Stimulated activated CD8-positive, alpha-beta memory T cell treated with anti-CD3 and anti-CD28 coated beads, Interleukin-12 subunit alpha, Interleukin-12 subunit beta, amount 100 ng/mL, for 24 hours (primary cell): ENCODE data around the gene STRADA.

Experiments used
- DNase-seq: peaks from one replicate; pipeline ENCODE4 v3.0.0-alpha.2; 2020; ENCODE audit errors: extremely low read depth

STRADA gene

GRCh38 chr17:63701456-63701820 lies 40.2 kb downstream of the STRADA start:
- no peak for DNase-seq

GRCh38 chr17:63700528-63701455 lies 40.8 kb downstream of the STRADA start:
- DNase-seq, result peak; percentile 25

- peak; percentile 58 for DNase-seq
Measured at GRCh38 chr17:63699638-63700527, 41.7 kb downstream of the STRADA start, which contains the start of gene LIMD2. Gene LIMD2, minus strand, starts transcription at chr17:63700125. Its CDS starts 827 bp downstream, at chr17:63699298.

GRCh38 chr17:63698886-63699637 lies 42.5 kb downstream of the STRADA start:
- peak; percentile 67 for DNase-seq

- DNase-seq, result no peak
Measured at GRCh38 chr17:63698381-63698885, 43.2 kb downstream of the STRADA start.

- peak; percentile 39 for DNase-seq
Measured at GRCh38 chr17:63697341-63698286, 44.0 kb downstream of the STRADA start.

- DNase-seq, result no peak
Measured at GRCh38 chr17:63696381-63696961, 45.1 kb downstream of the STRADA start.

GRCh38 chr17:63695889-63696288 lies 45.7 kb downstream of the STRADA start:
- DNase-seq, result no peak

- no peak for DNase-seq
Measured at GRCh38 chr17:63694950-63695773, 46.4 kb downstream of the STRADA start.

- no peak for DNase-seq
Measured at GRCh38 chr17:63694229-63694949, 47.2 kb downstream of the STRADA start.

GRCh38 chr17:63693411-63694113 lies 48.0 kb downstream of the STRADA start:
- DNase-seq, result no peak

- DNase-seq, result no peak
Measured at GRCh38 chr17:63692195-63692816, 49.3 kb downstream of the STRADA start.

GRCh38 chr17:63689479-63689878 lies 52.1 kb downstream of the STRADA start:
- no peak for DNase-seq

GRCh38 chr17:63688396-63689020 lies 53.1 kb downstream of the STRADA start:
- no peak for DNase-seq

GRCh38 chr17:63686138-63686685 lies 55.4 kb downstream of the STRADA start:
- no peak for DNase-seq

GRCh38 chr17:63685578-63685977 lies 56.0 kb downstream of the STRADA start:
- no peak for DNase-seq

- no peak for DNase-seq
Measured at GRCh38 chr17:63685041-63685440, 56.6 kb downstream of the STRADA start.
